HG02973 (cell line): ENCODE results near the gene AGFG2.

Source experiments
- ATAC-seq: cut with Tn5 transposase; IDR thresholded peaks from one replicate; pipeline ENCODE4 v1.9.1; 2021; ENCODE audit warnings: moderate library complexity; ENCODE audit not compliant: unreplicated experiment

AGFG2 gene

GRCh38 chr7:100609958-100610357 lies 71.0 kb downstream of the AGFG2 start:
- no peak for ATAC-seq

GRCh38 chr7:100611983-100612729 lies 73.2 kb downstream of the AGFG2 start, which contains the start of gene MOSPD3:
TSS of gene MOSPD3 (plus strand) at chr7:100612540. CDS start at chr7:100612792, 252 bp downstream.
- peak; percentile 86 for ATAC-seq

GRCh38 chr7:100612730-100613390 lies 73.9 kb downstream of the AGFG2 start:
- ATAC-seq: peak; percentile 4

- no peak for ATAC-seq
Measured at GRCh38 chr7:100613412-100614175, 74.6 kb downstream of the AGFG2 start.

- no peak for ATAC-seq
Measured at GRCh38 chr7:100614308-100614861, 75.4 kb downstream of the AGFG2 start.
